ENCODE data around the gene FAM210A.

The FAM210A gene

DNA sequence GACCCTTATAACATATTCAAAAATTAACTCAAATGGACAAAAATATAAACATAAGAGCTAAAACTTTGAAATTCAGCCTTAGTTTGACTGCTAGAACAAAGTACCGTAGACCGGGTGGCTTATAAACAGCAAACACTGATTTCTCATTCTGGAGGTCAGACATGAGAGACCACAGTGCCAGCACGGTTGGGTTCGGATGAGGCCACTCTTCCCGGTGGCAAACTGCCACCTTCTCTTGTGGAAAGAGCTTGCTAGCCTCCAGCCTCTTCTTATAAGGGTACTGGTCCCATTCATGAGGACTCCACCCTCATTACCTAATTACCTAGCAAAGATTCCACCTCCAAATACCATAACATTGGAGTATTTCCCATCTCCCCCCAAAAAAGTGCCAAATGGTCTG, 91.3 kb downstream of the FAM210A start:
- H3K36me3 ChIP-seq = no peaks in the 10 kb centered on the region
- TF ChIP-seq, protein P1, sequence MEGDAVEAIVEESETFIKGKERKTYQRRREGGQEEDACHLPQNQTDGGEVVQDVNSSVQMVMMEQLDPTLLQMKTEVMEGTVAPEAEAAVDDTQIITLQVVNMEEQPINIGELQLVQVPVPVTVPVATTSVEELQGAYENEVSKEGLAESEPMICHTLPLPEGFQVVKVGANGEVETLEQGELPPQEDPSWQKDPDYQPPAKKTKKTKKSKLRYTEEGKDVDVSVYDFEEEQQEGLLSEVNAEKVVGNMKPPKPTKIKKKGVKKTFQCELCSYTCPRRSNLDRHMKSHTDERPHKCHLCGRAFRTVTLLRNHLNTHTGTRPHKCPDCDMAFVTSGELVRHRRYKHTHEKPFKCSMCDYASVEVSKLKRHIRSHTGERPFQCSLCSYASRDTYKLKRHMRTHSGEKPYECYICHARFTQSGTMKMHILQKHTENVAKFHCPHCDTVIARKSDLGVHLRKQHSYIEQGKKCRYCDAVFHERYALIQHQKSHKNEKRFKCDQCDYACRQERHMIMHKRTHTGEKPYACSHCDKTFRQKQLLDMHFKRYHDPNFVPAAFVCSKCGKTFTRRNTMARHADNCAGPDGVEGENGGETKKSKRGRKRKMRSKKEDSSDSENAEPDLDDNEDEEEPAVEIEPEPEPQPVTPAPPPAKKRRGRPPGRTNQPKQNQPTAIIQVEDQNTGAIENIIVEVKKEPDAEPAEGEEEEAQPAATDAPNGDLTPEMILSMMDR (IDR thresholded peaks at IDR 0.05) = no peak
- peaks cover 8% of the 10 kb centered on the region for H3K9me3 ChIP-seq

GRCh38 chr18:13633700-13634099, 92.7 kb downstream of the FAM210A start:
- TF ChIP-seq, protein P1 (IDR thresholded peaks at IDR 0.05) = no peak
- Histone ChIP-seq H3K36me3 (no peaks in the 10 kb centered on the region), H3K9me3 (peaks cover 8% of the 10 kb centered on the region), H3K27me3 (peaks cover 3% of the 10 kb centered on the region), H3K27ac (no peak overlapping the region), H3K4me1 (ENCODE audit: control insufficient read depth in 1 of 2, insufficient read depth in 1 of 2, low read depth in 1 of 2, low read length in 1 of 2) (no peaks in the 10 kb centered on the region), H3K4me3 (ENCODE audit: low read depth in 1 of 2, low read length in 1 of 2) (no peak overlapping the region)

More for the DNA sequence above, 91.3 kb downstream of the FAM210A start:
- H3K4me1 ChIP-seq (ENCODE audit: control insufficient read depth in 1 of 2, insufficient read depth in 1 of 2, low read depth in 1 of 2, low read length in 1 of 2) = no peaks in the 10 kb centered on the region
- no peak overlapping the region for H3K27ac ChIP-seq
- H3K27me3 ChIP-seq = peaks cover 15% of the 10 kb centered on the region
- no peak overlapping the region for H3K4me3 ChIP-seq (ENCODE audit: low read depth in 1 of 2, low read length in 1 of 2)

DNA sequence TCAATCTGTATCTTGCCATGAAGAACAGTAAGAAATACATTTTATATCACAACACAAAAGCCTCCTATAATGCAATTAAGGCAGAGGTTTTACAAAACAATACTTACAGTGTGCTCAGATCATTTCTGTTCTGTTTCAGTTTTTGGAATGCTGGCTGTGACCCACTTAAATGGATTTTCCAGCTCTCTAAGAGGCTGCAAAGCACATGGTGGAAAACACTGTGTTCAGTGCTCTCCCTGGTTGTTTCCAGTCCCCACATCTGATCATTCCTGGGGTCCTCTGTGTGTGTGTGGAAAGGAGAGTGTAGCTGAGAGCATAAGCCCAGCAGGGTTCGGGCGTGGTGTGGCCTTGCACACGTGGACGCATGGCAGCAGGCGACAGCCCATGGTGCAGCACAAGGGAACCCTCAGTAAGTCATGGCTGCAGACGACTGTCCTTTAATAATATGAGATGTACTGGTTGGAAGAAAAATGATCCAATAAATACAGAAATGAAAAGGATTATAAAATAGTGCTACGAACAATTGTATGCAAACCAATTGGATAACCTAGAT, 95.6 kb downstream of the FAM210A start:
- H3K27ac ChIP-seq = no peak overlapping the region
- peaks cover 8% of the 10 kb centered on the region for H3K9me3 ChIP-seq
- peaks cover 10% of the 10 kb centered on the region for H3K27me3 ChIP-seq
- no peak overlapping the region for H3K4me3 ChIP-seq (ENCODE audit: low read depth in 1 of 2, low read length in 1 of 2)
- H3K36me3 ChIP-seq = no peaks in the 10 kb centered on the region
- TF ChIP-seq, protein P1 (IDR thresholded peaks at IDR 0.05) = no peak
- H3K4me1 ChIP-seq (ENCODE audit: control insufficient read depth in 1 of 2, insufficient read depth in 1 of 2, low read depth in 1 of 2, low read length in 1 of 2) = no peaks in the 10 kb centered on the region

DNA sequence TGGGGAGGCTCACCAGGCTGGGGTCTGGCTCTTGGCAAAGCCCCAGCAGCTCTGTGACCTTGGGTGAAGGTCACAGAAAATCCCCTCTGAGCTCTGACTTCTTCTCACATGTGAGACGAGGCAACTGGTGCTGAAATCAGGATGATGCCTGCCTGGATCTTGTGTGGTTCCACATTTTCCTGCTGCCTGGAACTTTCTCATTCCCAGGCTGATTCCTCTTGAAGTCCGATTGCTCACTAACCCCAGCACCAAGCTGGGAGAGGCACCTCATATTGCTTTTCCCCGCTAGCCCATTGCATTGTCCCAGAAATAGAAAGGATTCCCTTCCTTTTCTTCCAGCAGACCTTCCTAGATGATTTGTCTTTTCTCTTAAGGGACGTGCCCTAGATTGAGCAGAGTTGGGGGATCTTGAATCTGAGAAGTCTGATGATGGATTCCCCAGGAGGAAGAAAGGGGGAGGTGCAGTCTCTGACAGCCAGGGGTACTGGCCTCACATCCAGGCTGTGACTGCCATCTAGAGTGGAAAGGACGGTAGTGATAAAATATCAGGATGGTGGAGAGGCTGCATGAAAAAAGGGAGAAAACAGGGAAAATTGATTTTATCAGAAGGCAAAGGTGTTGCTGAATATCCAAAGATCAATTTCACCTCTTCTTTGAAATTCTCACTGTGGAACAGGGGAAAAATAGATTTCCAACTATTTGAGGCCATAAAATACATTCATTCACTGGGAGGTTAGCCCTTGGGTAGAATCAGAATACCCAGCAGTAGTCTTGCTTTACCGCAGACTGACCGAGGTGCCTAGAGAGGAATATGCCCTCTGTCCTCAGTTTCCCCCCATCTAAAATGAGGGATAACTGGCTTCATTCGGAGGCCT, 96.3 kb downstream of the FAM210A start:
- H3K27ac ChIP-seq = no peak overlapping the region
- H3K9me3 ChIP-seq = peaks cover 8% of the 10 kb centered on the region
- H3K36me3 ChIP-seq = no peaks in the 10 kb centered on the region
- no peaks in the 10 kb centered on the region for H3K4me1 ChIP-seq (ENCODE audit: control insufficient read depth in 1 of 2, insufficient read depth in 1 of 2, low read depth in 1 of 2, low read length in 1 of 2)
- H3K27me3 ChIP-seq = peaks cover 10% of the 10 kb centered on the region
- no peak overlapping the region for H3K4me3 ChIP-seq (ENCODE audit: low read depth in 1 of 2, low read length in 1 of 2)
- TF ChIP-seq, protein P1 (IDR thresholded peaks at IDR 0.05) = no peak

GRCh38 chr18:13628211-13628610, 98.1 kb downstream of the FAM210A start:
- Histone ChIP-seq H3K9me3 (peaks cover 8% of the 10 kb centered on the region), H3K4me1 (ENCODE audit: control insufficient read depth in 1 of 2, insufficient read depth in 1 of 2, low read depth in 1 of 2, low read length in 1 of 2) (no peaks in the 10 kb centered on the region)

More at GRCh38 chr18:13628211-13628610, 98.1 kb downstream of the FAM210A start:
- TF ChIP-seq, protein P1 (IDR thresholded peaks at IDR 0.05) = no peak
- no peak overlapping the region for H3K4me3 ChIP-seq (ENCODE audit: low read depth in 1 of 2, low read length in 1 of 2)
- H3K27ac ChIP-seq = no peak overlapping the region
- peaks cover 10% of the 10 kb centered on the region for H3K27me3 ChIP-seq
- peaks cover 14% of the 10 kb centered on the region for H3K36me3 ChIP-seq
